ENCODE data around the gene ABCC3.
"Not testable (repeated sequence)": the region's sequence is repeated elsewhere in the genome, so short reads cannot be mapped to it uniquely, and the experiment has no call there.

The ABCC3 gene

DNA sequence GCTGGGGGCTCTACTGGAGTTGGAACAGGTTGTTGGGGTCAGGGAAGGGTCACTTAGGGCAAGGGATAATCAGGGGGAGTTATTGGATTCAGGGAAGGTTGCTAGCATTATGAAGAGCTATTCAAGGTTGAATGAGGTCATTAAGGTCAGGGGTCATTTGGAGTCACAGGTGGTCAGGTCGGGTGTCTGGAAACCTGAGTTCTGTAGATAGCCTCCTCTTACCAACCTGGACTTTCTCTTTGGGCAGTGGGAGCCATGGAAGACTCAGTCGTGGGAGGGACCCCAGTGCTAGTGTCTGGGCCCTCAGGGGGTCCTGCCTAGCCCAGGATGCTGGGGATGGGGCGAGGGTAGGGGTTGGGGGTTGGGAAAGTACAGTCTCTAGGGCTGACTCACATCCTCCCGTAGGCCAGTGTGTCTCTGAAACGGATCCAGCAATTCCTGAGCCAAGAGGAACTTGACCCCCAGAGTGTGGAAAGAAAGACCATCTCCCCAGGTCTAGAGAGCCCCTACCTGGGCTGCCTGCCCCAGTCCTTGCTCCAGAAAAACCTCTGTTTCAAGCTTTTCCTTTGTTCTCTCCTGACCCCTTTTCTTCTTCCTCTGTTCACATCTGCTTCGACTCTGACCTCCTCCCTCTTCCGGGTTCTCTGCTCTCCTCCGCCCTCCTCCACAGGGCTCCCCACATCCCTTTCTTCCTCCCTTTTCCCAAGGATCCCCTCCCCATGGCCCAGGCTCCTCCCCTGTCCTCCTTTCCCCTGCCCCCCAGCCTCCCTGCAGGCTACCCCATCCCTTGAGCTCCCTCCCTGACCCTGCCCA, 33.5 kb downstream of the ABCC3 start:
- DNase-seq: no peak

DNA sequence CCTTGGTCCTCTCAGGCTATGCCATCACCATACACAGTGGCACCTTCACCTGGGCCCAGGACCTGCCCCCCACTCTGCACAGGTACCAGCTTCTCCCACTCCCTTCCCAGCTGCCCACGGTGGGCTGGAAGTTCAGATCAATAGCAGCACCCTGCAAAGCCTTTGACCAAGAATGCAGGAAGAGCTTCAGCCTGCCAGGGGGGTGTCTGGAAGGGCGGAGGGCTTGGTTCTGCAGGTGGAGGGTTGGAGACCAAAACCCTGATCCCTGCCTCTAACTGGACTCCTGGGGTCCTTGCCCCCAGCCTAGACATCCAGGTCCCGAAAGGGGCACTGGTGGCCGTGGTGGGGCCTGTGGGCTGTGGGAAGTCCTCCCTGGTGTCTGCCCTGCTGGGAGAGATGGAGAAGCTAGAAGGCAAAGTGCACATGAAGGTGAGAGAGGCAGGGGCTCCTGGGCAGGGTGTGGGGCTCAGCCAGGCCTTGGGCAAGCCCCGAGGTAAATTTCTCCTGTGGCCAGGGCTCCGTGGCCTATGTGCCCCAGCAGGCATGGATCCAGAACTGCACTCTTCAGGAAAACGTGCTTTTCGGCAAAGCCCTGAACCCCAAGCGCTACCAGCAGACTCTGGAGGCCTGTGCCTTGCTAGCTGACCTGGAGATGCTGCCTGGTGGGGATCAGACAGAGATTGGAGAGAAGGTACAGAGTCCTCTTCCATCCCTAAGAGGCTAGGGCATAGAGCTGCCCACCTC, 34.3 kb downstream of the ABCC3 start:
- no peak for DNase-seq

DNA sequence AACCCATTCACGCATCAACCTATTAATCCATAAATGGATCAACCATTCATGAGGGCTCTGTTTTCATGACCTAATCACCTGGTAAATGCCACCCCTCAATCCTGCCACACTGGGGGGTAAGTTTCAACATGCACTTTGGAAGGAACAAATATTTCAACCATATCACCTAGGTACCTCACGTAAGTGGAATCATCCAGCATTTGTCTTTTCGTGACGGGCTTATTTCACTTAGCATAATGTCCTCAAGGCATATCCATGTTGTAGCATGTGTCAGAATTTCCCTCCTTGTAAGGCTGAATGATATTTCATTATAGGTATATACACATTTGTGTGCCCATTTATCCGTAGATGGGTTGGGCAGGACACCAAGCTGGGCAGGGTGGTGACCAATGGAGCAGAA, 37.4 kb downstream of the ABCC3 start:
- DNase-seq: no peak

DNA sequence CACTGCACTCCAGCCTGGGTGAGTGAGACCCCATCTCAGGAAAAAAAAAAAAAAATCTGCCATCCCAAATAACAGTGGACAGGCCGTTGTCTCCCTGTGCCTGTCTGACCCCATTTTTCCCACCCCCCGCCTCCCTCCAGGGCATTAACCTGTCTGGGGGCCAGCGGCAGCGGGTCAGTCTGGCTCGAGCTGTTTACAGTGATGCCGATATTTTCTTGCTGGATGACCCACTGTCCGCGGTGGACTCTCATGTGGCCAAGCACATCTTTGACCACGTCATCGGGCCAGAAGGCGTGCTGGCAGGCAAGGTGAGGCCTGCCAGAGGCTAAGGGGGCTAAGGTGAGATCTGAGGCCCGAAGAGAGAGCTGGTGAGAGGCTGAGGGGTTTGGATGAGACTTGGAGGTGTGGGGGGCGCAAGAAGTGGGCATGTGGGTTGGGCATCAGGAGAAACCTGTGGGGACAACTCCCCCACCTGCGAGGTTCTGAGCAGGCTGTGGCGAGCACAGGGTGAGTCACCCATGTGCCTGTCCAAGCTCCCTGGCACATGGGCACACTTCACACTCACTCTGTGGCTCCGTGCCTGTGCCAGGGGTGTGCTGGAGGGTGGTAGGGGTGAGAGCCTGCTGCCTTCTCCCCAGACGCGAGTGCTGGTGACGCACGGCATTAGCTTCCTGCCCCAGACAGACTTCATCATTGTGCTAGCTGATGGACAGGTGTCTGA, 38.3 kb downstream of the ABCC3 start:
- DNase-seq: no peak

DNA sequence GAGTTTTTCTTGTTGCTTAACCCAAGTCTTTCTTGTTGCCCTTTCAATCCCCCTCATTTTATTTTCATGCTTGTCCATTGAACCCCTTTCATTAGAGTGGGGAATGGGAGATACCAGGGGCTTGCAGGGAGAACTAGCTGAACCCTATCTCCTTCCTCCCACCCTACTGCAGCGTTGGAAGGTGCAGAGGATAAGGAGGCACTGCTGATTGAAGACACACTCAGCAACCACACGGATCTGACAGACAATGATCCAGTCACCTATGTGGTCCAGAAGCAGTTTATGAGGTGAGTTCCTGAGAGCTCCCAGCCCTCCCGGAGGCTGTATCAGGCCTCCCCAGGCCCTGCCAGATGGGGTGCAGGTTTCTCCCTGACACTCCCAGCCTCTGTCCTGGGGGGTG, 40.5 kb downstream of the ABCC3 start:
- DNase-seq: no peak

DNA sequence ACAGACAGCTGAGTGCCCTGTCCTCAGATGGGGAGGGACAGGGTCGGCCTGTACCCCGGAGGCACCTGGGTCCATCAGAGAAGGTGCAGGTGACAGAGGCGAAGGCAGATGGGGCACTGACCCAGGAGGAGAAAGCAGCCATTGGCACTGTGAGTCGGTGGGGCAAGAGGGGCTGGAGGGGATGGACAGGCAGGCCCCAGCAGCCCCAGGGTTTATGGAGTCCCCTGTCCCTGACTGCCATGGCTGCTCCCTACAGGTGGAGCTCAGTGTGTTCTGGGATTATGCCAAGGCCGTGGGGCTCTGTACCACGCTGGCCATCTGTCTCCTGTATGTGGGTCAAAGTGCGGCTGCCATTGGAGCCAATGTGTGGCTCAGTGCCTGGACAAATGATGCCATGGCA, 40.9 kb downstream of the ABCC3 start:
- no peak for DNase-seq

DNA sequence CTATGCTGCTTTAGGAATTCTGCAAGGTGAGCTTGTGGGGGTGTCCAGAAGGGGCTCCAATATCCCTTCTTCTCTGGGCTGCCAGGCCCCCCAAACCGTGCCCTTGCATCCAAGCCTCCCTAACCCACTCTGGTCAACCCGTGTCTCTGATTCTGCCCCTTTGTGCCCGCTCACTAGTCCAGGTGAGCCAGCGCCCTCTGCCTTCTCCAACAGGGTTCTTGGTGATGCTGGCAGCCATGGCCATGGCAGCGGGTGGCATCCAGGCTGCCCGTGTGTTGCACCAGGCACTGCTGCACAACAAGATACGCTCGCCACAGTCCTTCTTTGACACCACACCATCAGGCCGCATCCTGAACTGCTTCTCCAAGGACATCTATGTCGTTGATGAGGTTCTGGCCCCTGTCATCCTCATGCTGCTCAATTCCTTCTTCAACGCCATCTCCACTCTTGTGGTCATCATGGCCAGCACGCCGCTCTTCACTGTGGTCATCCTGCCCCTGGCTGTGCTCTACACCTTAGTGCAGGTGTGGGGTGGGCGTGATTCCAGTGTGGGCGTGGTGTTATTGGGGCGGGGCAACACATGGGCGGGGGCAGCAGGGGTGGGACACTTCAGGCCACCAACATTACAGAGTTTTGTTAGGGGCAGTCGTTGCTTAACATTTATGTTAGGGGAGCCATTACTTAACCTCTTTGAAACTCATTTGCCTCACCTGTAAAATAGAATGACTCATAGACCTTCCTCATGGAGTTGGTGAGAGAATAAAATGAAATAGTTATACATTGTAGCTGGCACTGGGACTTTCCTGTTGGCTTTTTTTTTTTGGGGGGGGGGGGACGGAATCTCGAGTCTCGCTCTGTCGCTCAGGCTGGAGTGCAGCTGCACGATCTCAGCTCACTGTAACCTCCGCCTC, 41.6 kb downstream of the ABCC3 start:
- DNase-seq: no peak

DNA sequence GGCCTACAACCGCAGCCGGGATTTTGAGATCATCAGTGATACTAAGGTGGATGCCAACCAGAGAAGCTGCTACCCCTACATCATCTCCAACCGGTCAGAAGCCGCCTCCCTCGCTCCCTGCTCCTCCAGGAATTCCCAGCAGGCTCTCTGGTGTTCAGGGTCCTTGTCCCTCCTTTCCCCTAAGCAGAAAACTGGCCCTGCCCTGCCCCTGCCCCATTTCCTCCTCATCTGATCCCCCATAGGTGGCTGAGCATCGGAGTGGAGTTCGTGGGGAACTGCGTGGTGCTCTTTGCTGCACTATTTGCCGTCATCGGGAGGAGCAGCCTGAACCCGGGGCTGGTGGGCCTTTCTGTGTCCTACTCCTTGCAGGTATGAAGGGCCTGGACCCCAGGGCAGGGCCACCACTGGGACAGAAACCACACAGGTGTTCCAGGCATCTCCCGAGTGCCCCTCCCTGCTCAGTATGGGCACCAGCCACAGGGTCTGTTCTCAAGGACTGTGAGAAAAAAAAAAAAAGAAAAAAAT, 43.2 kb downstream of the ABCC3 start:
- no peak for DNase-seq

DNA sequence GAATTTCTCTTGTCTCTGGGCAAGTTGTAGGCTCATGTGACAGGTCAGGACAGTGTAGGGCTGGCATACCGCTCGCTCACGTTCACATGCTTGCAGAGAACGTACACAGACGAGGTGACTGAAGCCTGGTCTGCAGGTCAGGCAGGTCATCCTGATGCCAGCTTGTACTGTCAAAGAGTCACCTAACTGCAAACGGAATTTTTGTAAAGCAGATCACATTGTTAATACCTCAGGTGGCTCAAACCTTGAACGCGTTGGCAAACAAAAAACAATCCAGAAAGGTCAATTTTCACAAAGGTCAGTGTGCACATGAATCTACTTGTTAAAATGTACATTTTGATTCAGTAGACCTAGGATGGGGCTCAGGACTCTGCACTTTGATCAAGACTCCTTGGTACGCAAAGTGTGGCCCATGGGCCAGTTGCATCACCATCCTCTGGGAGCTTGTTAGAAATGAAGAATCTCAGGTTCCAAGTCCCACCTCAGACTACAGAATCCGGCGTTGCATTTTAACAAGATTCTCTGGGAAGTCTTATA, 44.4 kb downstream of the ABCC3 start:
- no peak for DNase-seq

DNA sequence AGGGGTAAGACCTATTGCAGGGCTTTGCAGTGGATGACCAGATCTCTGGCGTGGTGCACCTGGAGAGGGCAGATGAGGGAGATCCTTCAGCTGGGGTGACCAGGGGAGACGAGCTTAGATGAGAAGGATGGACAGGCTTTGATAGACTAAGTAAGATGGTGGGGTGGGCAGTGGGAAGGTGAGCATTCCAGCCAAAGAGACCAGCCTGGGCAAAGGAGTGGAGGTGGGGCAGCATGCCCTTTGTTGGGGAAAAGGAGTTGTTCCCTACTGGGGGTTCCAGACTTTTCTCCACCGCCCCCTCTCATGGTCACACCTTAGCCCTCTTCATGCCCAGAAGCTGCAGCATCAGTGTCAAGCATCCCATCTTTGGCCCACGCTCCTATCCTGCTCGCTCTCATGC, 45.4 kb downstream of the ABCC3 start:
- no peak for DNase-seq

DNA sequence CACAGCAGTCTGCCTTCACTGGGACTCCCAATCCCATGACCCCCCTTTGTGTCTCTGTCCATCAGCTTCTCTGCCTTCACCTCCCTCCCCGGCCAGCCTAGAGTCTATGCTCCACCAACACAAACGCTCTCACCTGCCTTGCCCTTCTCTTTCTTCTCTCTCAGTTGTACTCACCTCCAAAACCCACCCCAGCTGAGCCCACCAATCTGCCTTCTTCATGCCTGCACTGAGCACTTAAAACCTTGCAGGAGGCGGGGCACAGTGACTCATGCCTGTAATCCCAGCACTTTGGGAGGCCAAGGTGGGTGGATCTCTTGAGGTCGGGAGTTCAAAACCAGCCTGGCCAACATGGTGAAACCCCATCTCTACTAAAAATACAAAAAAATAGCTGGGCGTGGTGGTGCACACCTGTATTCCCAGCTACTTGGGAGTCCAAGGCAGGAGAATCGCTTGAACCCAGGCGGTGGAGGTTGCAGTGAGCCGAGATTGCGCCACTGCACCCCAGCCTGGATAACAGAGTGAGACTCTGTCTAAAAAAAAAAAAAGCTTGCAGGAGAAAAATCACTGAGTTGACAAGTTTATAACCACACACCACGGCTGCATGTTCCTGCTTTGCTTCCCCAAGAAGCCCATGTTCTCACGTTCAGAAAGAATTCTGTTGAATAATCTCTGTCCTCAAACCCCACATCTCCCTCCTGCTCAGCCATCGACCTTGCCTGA, 46.0 kb downstream of the ABCC3 start:
- DNase-seq: not testable (repeated sequence)

DNA sequence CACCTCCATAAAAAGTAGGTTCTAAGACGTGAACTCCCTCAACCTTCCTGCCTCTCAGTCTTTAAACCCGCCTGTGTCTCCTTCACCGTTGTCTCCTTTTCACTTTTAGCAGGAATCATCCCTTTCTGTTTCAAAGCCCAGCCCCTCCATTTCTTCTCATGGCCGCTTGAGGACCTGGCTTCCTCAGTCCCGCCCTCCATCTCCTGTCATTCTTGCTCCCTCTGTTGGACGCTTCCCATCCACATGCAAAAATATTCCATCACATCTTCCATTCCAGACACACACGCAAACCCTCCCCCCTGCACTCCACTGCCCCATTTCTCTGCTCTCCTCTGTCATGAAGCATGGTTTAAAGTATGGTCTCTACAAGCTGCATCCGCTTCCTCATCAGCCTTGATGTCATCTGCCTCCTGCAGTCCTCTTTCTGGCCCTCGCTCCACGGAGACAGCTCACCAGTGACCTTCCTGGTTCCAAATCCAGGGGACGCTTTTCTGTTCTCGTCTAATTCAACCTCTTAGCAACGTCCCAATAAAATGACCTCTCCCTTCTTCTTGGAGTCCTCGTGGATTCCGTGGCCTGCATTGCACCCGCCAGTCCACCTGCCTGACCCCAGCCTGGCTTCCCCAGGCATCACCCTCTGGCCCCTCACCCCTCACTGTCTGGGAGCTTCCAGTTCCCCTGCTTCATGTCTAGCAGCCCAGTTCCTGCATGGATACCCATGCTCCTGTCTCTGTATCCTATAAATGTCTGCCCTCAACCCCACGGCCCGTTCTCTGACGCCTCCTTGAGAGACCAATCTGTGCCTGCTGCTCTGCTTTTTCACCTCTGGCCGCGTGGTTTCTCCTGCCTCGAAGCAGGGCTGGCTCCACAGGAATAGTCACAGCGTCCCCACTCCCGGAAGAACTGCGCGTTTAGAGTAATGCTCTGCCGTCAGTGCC, 46.9 kb downstream of the ABCC3 start:
- peak; percentile 52 for DNase-seq

DNA sequence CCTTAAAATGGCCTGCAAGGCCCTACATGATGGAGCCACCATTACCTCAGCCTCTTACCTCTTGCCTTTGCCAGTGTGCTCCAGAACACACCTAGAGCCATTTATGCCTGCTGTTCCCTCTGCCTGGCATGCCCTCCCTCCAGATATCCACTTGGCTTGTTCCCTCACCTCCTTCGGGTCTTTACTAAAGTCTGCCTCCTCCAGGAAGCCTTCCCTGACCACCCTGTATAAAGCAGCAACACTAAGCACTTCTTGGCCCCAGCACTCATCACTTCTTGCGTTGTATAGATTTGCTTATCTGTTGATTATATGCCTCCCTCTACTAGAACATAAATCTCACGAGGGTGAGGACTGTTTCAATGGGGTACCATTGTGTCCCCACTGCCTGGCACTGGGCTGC, 47.8 kb downstream of the ABCC3 start:
- DNase-seq: no peak

DNA sequence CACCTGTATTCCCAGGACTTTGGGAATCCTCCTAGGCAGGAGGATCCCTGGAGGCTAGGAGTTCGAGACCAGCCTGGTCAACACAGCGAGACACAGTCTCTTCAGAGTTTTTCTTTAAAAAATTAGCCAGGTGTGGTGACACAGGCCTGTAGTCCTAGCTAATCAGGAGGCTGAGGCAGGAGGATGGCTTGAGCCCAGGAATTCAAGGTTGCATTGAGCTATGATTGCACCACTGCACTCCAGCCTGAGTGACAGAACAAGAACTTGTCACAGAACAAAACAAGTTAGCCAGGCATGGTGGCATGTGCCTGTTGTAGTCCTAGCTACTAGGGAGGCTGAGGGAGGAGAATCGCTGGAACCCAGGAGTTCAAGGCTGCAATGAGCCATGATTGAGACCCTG, 48.3 kb downstream of the ABCC3 start:
- DNase-seq: no peak

DNA sequence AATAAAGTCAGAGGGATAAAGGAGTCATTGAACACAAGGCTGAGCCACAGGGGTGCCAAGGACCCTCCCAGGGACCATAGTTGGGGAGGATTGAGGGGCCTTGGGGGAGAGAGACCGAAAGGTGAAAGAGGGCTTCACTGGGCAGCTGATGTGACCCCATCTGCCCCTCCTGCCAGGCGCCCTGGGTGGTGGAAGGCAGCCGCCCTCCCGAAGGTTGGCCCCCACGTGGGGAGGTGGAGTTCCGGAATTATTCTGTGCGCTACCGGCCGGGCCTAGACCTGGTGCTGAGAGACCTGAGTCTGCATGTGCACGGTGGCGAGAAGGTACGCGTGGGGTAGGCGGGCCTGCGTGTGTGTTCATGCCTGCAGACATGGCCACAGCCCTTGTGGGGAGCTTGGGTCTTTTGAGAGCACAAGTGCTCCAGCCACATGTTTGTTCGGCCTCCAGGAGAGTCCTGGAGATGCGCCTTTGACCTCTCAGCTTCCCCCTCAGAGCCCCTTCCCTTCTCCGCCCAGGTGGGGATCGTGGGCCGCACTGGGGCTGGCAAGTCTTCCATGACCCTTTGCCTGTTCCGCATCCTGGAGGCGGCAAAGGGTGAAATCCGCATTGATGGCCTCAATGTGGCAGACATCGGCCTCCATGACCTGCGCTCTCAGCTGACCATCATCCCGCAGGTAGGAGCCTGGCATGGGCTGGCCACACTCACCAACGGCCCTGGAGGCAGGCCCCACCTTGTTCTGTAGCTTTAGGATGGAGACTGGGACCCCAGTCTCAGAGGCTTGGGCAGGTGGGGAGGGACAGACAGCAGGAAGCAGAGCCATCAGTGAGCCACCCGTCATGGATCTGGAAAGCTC, 49.0 kb downstream of the ABCC3 start:
- no peak for DNase-seq

DNA sequence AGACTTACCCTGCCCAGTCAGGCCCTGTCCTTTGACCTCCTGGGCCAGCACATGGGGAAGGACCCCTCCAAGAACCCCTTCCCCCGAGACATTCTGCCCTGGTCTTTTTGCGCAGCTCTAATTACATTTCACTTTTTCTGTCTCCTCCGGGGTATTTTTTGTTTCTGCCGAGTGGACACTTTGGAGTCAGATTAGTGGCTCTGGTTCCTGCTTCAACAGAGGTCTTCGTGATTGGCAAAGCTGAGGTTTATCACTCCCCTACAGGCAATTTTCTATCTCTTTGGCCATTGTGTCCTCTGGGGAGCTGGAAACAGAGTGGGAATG, 49.6 kb downstream of the ABCC3 start:
- DNase-seq: no peak

DNA sequence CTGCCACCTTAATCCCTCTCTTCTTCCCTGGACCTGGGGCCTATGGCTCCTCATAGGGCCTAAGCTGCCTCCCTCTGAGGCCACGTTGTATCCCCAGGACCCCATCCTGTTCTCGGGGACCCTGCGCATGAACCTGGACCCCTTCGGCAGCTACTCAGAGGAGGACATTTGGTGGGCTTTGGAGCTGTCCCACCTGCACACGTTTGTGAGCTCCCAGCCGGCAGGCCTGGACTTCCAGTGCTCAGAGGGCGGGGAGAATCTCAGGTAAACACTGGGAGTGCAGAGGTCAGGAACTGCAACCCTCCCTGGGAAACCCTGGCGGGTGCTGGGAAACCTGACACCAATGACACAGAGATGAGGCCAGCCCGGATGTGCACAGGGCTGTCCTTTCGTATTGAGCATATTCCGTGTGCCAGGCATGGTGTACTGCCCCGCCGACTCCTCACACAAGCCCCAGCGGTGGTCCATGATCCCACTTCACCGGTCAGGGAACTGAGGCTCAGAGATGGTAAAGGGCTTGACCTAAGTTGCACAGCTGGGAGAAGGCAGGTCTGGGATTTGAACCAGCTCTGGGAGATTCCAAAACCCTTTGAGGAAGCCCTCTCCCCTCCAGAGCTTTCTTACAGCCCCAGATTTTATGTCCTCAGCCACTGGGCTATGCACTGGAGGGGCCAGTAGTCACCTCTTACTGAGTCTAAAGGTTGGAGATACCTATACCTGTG, 50.1 kb downstream of the ABCC3 start:
- DNase-seq: peak; percentile 37

DNA sequence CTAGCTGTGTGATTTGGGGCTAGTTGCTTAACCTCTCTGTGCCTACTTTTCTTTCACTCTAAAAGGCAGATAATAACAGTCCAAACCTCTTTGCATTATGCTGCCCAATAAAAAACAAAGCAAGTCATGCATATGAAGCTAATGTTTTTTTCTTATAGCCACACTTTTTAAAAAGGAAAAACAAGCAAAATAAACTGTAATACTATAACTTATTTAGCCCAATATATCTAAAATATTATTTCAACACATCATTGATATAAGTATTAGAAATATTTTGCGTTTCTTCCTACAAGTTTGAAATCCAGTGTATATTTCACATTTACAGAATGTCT, 50.6 kb downstream of the ABCC3 start:
- DNase-seq: no peak

All from NCI-H526 treated with DMSO at 0.1 percent for 48 hours (cell line).